HL-60 (cell line): ENCODE results near the gene CKAP5.

Experiments used
- DNase-seq, 2 experiments: peaks; one replicate each; pipeline ENCODE4 v3.0.0-alpha.2; 2010 to 2020; ENCODE audit warnings: low read depth in 1 of 2, low spot score in 1 of 2
- H3K27ac ChIP-seq: fragments of 250-450 bp; sonication (Bioruptor Pico); replicated peaks from 2 replicates; pipeline ENCODE4 v1.5.1; 2020; ENCODE audit warnings: mild to moderate bottlenecking, moderate library complexity
- H3K27me3 ChIP-seq: fragments of 250-450 bp; sonication (Bioruptor Pico); 2 replicates; pipeline ENCODE4 v1.5.1; 2021; ENCODE audit warnings: mild to moderate bottlenecking, moderate library complexity; ENCODE audit not compliant: insufficient read depth, poor library complexity, severe bottlenecking
- H3K4me3 ChIP-seq: replicated peaks from 2 replicates; pipeline ENCODE4 v1.5.1; 2011; ENCODE audit warnings: mild to moderate bottlenecking, control low read depth, low read length; ENCODE audit not compliant: insufficient read depth
- CTCF ChIP-seq: IDR thresholded peaks from one replicate; pipeline ENCODE4 v1.5.1; 2011; ENCODE audit warnings: low read length, control low read depth, inconsistent platforms; ENCODE audit not compliant: insufficient read depth
- GABPA ChIP-seq: IDR thresholded peaks from 2 replicates; pipeline ENCODE4 v1.6.1; 2012; ENCODE audit warnings: low read depth
- POLR2AphosphoS5 ChIP-seq: IDR thresholded peaks from 2 replicates; pipeline ENCODE4 v1.6.1; 2012; ENCODE audit warnings: low read depth
- REST ChIP-seq: IDR thresholded peaks from 2 replicates; pipeline ENCODE4 v1.6.1; 2012; ENCODE audit warnings: low read depth; ENCODE audit not compliant: insufficient replicate concordance
- SPI1 ChIP-seq: IDR thresholded peaks from 2 replicates; pipeline ENCODE4 v1.6.1; 2012; ENCODE audit warnings: low read depth, mild to moderate bottlenecking, borderline replicate concordance

Gene CKAP5

GRCh38 chr11:46697723-46698122, 148.4 kb downstream of the CKAP5 start:
- no peaks in the 10 kb centered on the region for H3K27me3 ChIP-seq
- no peak overlapping the region for H3K27ac ChIP-seq
- no peak overlapping the region for H3K4me3 ChIP-seq
- no peak for DNase-seq
- no peak for TF ChIP-seq POLR2AphosphoS5
- no peak for TF ChIP-seq GABPA
- no peak for TF ChIP-seq REST
- no peak for TF ChIP-seq CTCF
- TF ChIP-seq SPI1 = no peak

GRCh38 chr11:46697303-46697702, 148.8 kb downstream of the CKAP5 start:
- no peak for DNase-seq
- TF ChIP-seq POLR2AphosphoS5 (no peak), REST (no peak), CTCF (no peak), GABPA (no peak), SPI1 (no peak)
- Histone ChIP-seq H3K27me3 (no peaks in the 10 kb centered on the region), H3K27ac (no peak overlapping the region), H3K4me3 (no peak overlapping the region)

- no peak for DNase-seq
- H3K27ac ChIP-seq = no peak overlapping the region
- no peak overlapping the region for H3K4me3 ChIP-seq
- no peak for TF ChIP-seq SPI1
- no peak for TF ChIP-seq REST
- no peak for TF ChIP-seq POLR2AphosphoS5
- TF ChIP-seq CTCF = no peak
- no peak for TF ChIP-seq GABPA
- no peaks in the 10 kb centered on the region for H3K27me3 ChIP-seq
Measured at GRCh38 chr11:46696212-46696558, 149.9 kb downstream of the CKAP5 start.
